H1 (cell line): ENCODE results near the gene TTC28. TPM values are rescaled to one million over a fixed set of nuclear protein-coding genes. Genes with fewer than 3 reads are reported as not detected.

Experiments used
- CTCF ChIA-PET: fragments of 300-600 bp; sonication (Branson Sonifier 250); formaldehyde crosslinking; loops from one replicate; lab custom pipeline; 2021; ENCODE audit not compliant: partially characterized antibody; lab: Charles Lee
- POLR2A ChIA-PET: fragments of 300-600 bp; sonication (Branson Sonifier 250); formaldehyde crosslinking; loops from one replicate; lab custom pipeline; 2021; ENCODE audit warnings: inconsistent platforms; ENCODE audit not compliant: partially characterized antibody; lab: Charles Lee
- DNase-seq, 2 experiments: peaks; one replicate each; pipeline versions ENCODE4 v3.0.0 to v3.0.0-alpha.2; 2010 to 2022; ENCODE audit warnings: low spot score in 2 of 2, low read depth in 1 of 2, mixed read lengths in 1 of 2
- FAIRE-seq: peaks from 2 replicates; lab custom pipeline; 2011; peaks lifted over from hg19 to GRCh38; lab: Jason Lieb, UNC
- H2AFZ ChIP-seq: 2 replicates; pipeline ENCODE4 v1.8.1; 2012; ENCODE audit warnings: low read length, inconsistent platforms
- H2AK5ac ChIP-seq: 2 replicates; pipeline ENCODE4 v1.6.1; 2013; ENCODE audit warnings: low read depth, low read length
- H2BK120ac ChIP-seq: replicated peaks from 2 replicates; pipeline ENCODE3; 2013; ENCODE audit warnings: low read depth, low read length, inconsistent platforms
- H2BK12ac ChIP-seq: 2 replicates; pipeline ENCODE4 v1.6.1; 2013; ENCODE audit warnings: low read depth, low read length
- H2BK15ac ChIP-seq: 2 replicates; pipeline ENCODE4 v1.6.1; 2013; ENCODE audit warnings: low read length
- H2BK20ac ChIP-seq: 2 replicates; pipeline ENCODE4 v1.6.1; 2013; ENCODE audit warnings: low read length
- H2BK5ac ChIP-seq: 2 replicates; pipeline ENCODE4 v1.6.1; 2013; ENCODE audit warnings: low read depth, low read length
- H3K14ac ChIP-seq: 2 replicates; pipeline ENCODE4 v1.6.1; 2013; ENCODE audit warnings: inconsistent platforms; ENCODE audit not compliant: insufficient read length
- H3K18ac ChIP-seq: 2 replicates; pipeline ENCODE4 v1.6.1; 2013; ENCODE audit warnings: low read length; ENCODE audit errors: extremely low read depth
- H3K23ac ChIP-seq: 2 replicates; pipeline ENCODE4 v1.6.1; 2013; ENCODE audit warnings: inconsistent platforms; ENCODE audit not compliant: insufficient read length
- H3K23me2 ChIP-seq: 2 replicates; pipeline ENCODE4 v1.6.1; 2013; ENCODE audit warnings: low read depth, low read length
- H3K27ac ChIP-seq: 2 replicates; pipeline ENCODE4 v1.6.1; 2011; ENCODE audit warnings: low read depth, low read length, inconsistent platforms
- H3K27me3 ChIP-seq, 4 experiments: replicated peaks in 1 of 4; 1 replicate in 1 of 4; 2 replicates in 3 of 4; pipeline versions ENCODE4 v1.6.1 to v1.8.1; 2011 to 2013; ENCODE audit warnings: low read length in 3 of 4, mild to moderate bottlenecking in 3 of 4, inconsistent platforms in 2 of 4, mixed read lengths in 2 of 4, moderate library complexity in 1 of 4; ENCODE audit not compliant: control insufficient read depth in 3 of 4, insufficient read depth in 3 of 4; ENCODE audit errors: extremely low read depth in 1 of 4
- H3K36me3 ChIP-seq, 4 experiments: 2 replicates each; pipeline versions ENCODE4 v1.6.1 to v1.8.1; 2011 to 2013; ENCODE audit warnings: mild to moderate bottlenecking in 4 of 4, low read length in 3 of 4, moderate library complexity in 2 of 4, control low read depth in 1 of 4, inconsistent platforms in 1 of 4; ENCODE audit not compliant: insufficient read depth in 4 of 4, control insufficient read depth in 2 of 4
- H3K4ac ChIP-seq: replicated peaks from 2 replicates; pipeline ENCODE3; 2013; ENCODE audit warnings: low read length, low read depth, mixed read lengths, inconsistent platforms; ENCODE audit not compliant: insufficient read length
- H3K4me1 ChIP-seq, 4 experiments: replicated peaks in 1 of 4; 1 replicate in 1 of 4; 2 replicates in 3 of 4; pipeline versions ENCODE4 v1.6.1 to v1.8.1; 2011 to 2013; ENCODE audit warnings: low read length in 3 of 4, inconsistent platforms in 2 of 4, mixed read lengths in 1 of 4; ENCODE audit not compliant: insufficient read depth in 4 of 4, control insufficient read depth in 3 of 4
- H3K4me2 ChIP-seq, 2 experiments: 2 replicates each; pipeline versions ENCODE4 v1.6.1 to v1.8.1; 2011 to 2013; ENCODE audit warnings: low read depth in 2 of 2, low read length in 2 of 2, control low read depth in 1 of 2, inconsistent platforms in 1 of 2, mild to moderate bottlenecking in 1 of 2; ENCODE audit not compliant: insufficient read depth in 1 of 2
- H3K4me3 ChIP-seq, 4 experiments: fragments of 200-600, 300-600 bp in 1 of 4; sonication (generic), shearing (Covaris generic), sonication (Bioruptor Twin) in 1 of 4; 2 replicates each; pipeline versions ENCODE4 v1.5.1 to v1.8.1; 2011 to 2016; ENCODE audit warnings: low read length in 4 of 4, low read depth in 3 of 4, control low read depth in 2 of 4, inconsistent platforms in 2 of 4, mild to moderate bottlenecking in 2 of 4, mixed read lengths in 1 of 4, moderate library complexity in 1 of 4; ENCODE audit not compliant: insufficient read depth in 2 of 4; ENCODE audit errors: extremely low read depth in 1 of 4
- H3K56ac ChIP-seq: replicated peaks from 2 replicates; pipeline ENCODE3; 2013; ENCODE audit warnings: low read depth, mild to moderate bottlenecking, mixed read lengths, low read length, inconsistent platforms; ENCODE audit not compliant: insufficient read length
- H3K79me1 ChIP-seq: 2 replicates; pipeline ENCODE4 v1.6.1; 2013; ENCODE audit warnings: low read depth, low read length, control low read depth
- H3K79me2 ChIP-seq, 2 experiments: 2 replicates each; pipeline versions ENCODE4 v1.6.1 to v1.8.1; 2012 to 2013; ENCODE audit warnings: low read length in 2 of 2, mild to moderate bottlenecking in 2 of 2, inconsistent platforms in 1 of 2; ENCODE audit not compliant: insufficient read depth in 2 of 2, control insufficient read depth in 1 of 2
- H3K9ac ChIP-seq, 4 experiments: replicated peaks in 1 of 4; 1 replicate in 1 of 4; 2 replicates in 3 of 4; pipeline versions ENCODE4 v1.6.1 to v1.8.1; 2011 to 2013; ENCODE audit warnings: low read depth in 3 of 4, low read length in 3 of 4, control low read depth in 2 of 4, mild to moderate bottlenecking in 2 of 4, moderate library complexity in 2 of 4, inconsistent platforms in 1 of 4; ENCODE audit errors: extremely low read depth in 1 of 4
- H3K9me3 ChIP-seq, 2 experiments: 2 replicates each; pipeline versions ENCODE4 v1.6.1 to v1.8.1; 2012 to 2013; ENCODE audit warnings: mild to moderate bottlenecking in 2 of 2, moderate library complexity in 2 of 2, control low read depth in 1 of 2, inconsistent platforms in 1 of 2, low read depth in 1 of 2, low read length in 1 of 2, mixed read lengths in 1 of 2; ENCODE audit not compliant: insufficient read depth in 2 of 2
- H4K20me1 ChIP-seq, 2 experiments: replicated peaks in 1 of 2; 2 replicates each; pipeline versions ENCODE3 to v1.8.1; 2011 to 2013; ENCODE audit warnings: inconsistent platforms in 2 of 2, low read length in 2 of 2, mild to moderate bottlenecking in 1 of 2; ENCODE audit not compliant: insufficient read depth in 2 of 2, control insufficient read depth in 1 of 2
- H4K5ac ChIP-seq: 2 replicates; pipeline ENCODE4 v1.6.1; 2013; ENCODE audit warnings: low read length, low read depth, mixed read lengths, inconsistent platforms; ENCODE audit not compliant: insufficient read length
- H4K8ac ChIP-seq: 2 replicates; pipeline ENCODE4 v1.8.0; 2013; ENCODE audit warnings: mild to moderate bottlenecking, moderate library complexity, low read length, inconsistent platforms; ENCODE audit not compliant: insufficient read depth; ENCODE audit errors: extremely low read depth
- H4K91ac ChIP-seq: replicated peaks from 2 replicates; pipeline ENCODE3; 2013; ENCODE audit warnings: low read length, mixed read lengths, inconsistent platforms; ENCODE audit not compliant: insufficient read length
- BRCA1 ChIP-seq: IDR thresholded peaks from 2 replicates; pipeline ENCODE4 v1.6.1; 2012; ENCODE audit warnings: low read depth, low read length, improper control_type of control experiment
- CHD2 ChIP-seq: IDR thresholded peaks from 2 replicates; pipeline ENCODE4 v1.6.1; 2012; ENCODE audit warnings: low read length, improper control_type of control experiment
- CTBP2 ChIP-seq: IDR thresholded peaks from 2 replicates; pipeline ENCODE4 v1.7.0; 2011; ENCODE audit warnings: borderline replicate concordance, mild to moderate bottlenecking, moderate library complexity, mixed read lengths, low read length; ENCODE audit not compliant: insufficient read depth, insufficient read length
- HDAC2 ChIP-seq, 2 experiments: fragments of 300-600 bp in 1 of 2; sonication (generic) in 1 of 2; IDR thresholded peaks; 2 replicates each; pipeline ENCODE4 v1.6.1; 2011 to 2012; ENCODE audit warnings: low read depth in 2 of 2, low read length in 2 of 2, mild to moderate bottlenecking in 2 of 2, moderate library complexity in 2 of 2, borderline replicate concordance in 1 of 2, inconsistent platforms in 1 of 2
- HDAC6 ChIP-seq: IDR thresholded peaks from one replicate; pipeline ENCODE4 v1.7.1; 2012; ENCODE audit warnings: low read depth, mild to moderate bottlenecking, inconsistent platforms, low read length, moderate library complexity
- NANOG ChIP-seq: IDR thresholded peaks from 2 replicates; pipeline ENCODE4 v1.6.1; 2011; ENCODE audit warnings: low read length, low read depth, mild to moderate bottlenecking, inconsistent platforms; ENCODE audit not compliant: insufficient read depth, poor library complexity, severe bottlenecking
- NRF1 ChIP-seq: IDR thresholded peaks from 2 replicates; pipeline ENCODE4 v1.6.1; 2011; ENCODE audit warnings: mild to moderate bottlenecking, low read depth, low read length, improper control_type of control experiment
- POLR2AphosphoS5 ChIP-seq: IDR thresholded peaks from 2 replicates; pipeline ENCODE4 v1.6.1; 2011; ENCODE audit warnings: low read depth, low read length
- RBBP5 ChIP-seq: IDR thresholded peaks from 2 replicates; pipeline ENCODE4 v1.7.1; 2012; ENCODE audit warnings: low read depth, mild to moderate bottlenecking, inconsistent platforms, low read length, moderate library complexity, borderline replicate concordance
- WGBS, 2 experiments: shearing (Covaris generic) in 1 of 2; methylation state at CpG; one replicate each; pipeline versions ENCODE4 v1.1.6 to v1.1.7; 2013 to 2015; ENCODE audit warnings: low lambda C conversion rate in 2 of 2, mixed read lengths in 2 of 2, inconsistent platforms in 1 of 2, low coverage in 1 of 2, missing lambda C conversion rate in 1 of 2; ENCODE audit not compliant: insufficient replicate concordance in 2 of 2, insufficient coverage in 1 of 2, insufficient read length in 1 of 2; ENCODE audit errors: extremely low coverage in 1 of 2, missing lambda C conversion rate in 1 of 2; 5-methylcytosine and 5-hydroxymethylcytosine counted together
- polyA plus RNA-seq, 7 experiments: library from polyadenylated mRNA; depleted of rRNA in 3 of 7; stranded (reverse) in 5 of 7; unstranded in 2 of 7; fragments of >200 nt in 5 of 7; fragments of 200-250 nt in 2 of 7; gene quantifications; 1 replicate in 5 of 7; 2 replicates in 1 of 7; 4 replicates in 1 of 7; pipeline versions ENCODE4 v1.2.1 to v1.2.3, GENCODE V29; 2011 to 2013; ENCODE audit warnings: missing spikeins in 2 of 7, mixed read lengths in 2 of 7
- total RNA-seq: library from RNA; stranded (reverse); fragmentation: NEBNext Ultra II Directional; extraction: Animal tissue kit (Norgen Biotek cat#: 25700); gene quantifications from 2 replicates; pipeline ENCODE4 v1.2.1, GENCODE V29; 2021

Gene TTC28
- total and polyA plus RNA-seq, 2 of the 8 experiments (the other 6 are each of a cell fraction or from before 2014, with no cell fraction given): 2.6 to 12.6 TPM

GRCh38 chr22:28139516-28139915 lies 540.1 kb downstream of the TTC28 start:
- Histone ChIP-seq H3K23ac (no peak overlapping the region), H2AFZ (no peak overlapping the region)
- POLR2A ChIA-PET: no interaction called here
- no peak for TF ChIP-seq RBBP5
- TF ChIP-seq BRCA1: no peak
- TF ChIP-seq HDAC6: no peak
- no peak for TF ChIP-seq CHD2
- no peak for TF ChIP-seq NRF1
- no peak for TF ChIP-seq HDAC2 (IDR thresholded peaks at IDR 0.05; ENCODE audit: borderline replicate concordance in 1 of 2, low read depth in 2 of 2, low read length in 2 of 2)
- TF ChIP-seq POLR2AphosphoS5: no peak
- no peak for TF ChIP-seq CTBP2
- no peak for TF ChIP-seq NANOG

More at GRCh38 chr22:28139516-28139915, 540.1 kb downstream of the TTC28 start:
- Histone ChIP-seq H2AK5ac (no peak overlapping the region), H3K14ac (no peak overlapping the region), H3K27ac (no peak overlapping the region), H3K18ac (no peak overlapping the region), H4K20me1 (no peaks in the 10 kb centered on the region), H3K56ac (no peak overlapping the region), H2BK5ac (no peak overlapping the region), H3K23me2 (no peaks in the 10 kb centered on the region), H4K8ac (no peak overlapping the region), H3K4ac (no peak overlapping the region), H2BK20ac (no peak overlapping the region), H2BK12ac (no peak overlapping the region), H4K91ac (no peak overlapping the region), H3K9ac (no peak overlapping the region), H3K79me2 (no peaks in the 10 kb centered on the region), H3K36me3 (no peaks in the 10 kb centered on the region), H4K5ac (no peak overlapping the region), H3K4me2 (no peak overlapping the region), H2BK15ac (no peak overlapping the region), H2BK120ac (no peak overlapping the region), H3K79me1 (no peaks in the 10 kb centered on the region), H3K4me3 (no peak overlapping the region), H3K9me3 (no peaks in the 10 kb centered on the region), H3K27me3 (no peaks in the 10 kb centered on the region), H3K4me1 (peaks cover 0 to 9% (median 6%) of the 10 kb centered on the region in 4 experiments; a peak in 3 of 7 replicates)
- WGBS, 2 experiments: 92% methylated on average over 1 of the region's 1 CpG; no CpG with 5 or more reads in 1 of the 2 experiments
- FAIRE-seq (no peak), DNase-seq (no peak)
- CTCF ChIA-PET: interaction anchor here (1.2 kb wide), 1 partner anchor 27 kb away, joined by 3 read pairs; no protein-coding TSS in a partner anchor
